Mesodermal cell (in vitro differentiated cells): ENCODE results near the gene PTDSS2.

Experiments used
- H3K27ac ChIP-seq: 2 replicates; pipeline ENCODE4 v1.7.0; 2013; ENCODE audit warnings: mild to moderate bottlenecking, low read depth, low read length, moderate library complexity; ENCODE audit not compliant: severe bottlenecking
- H3K36me3 ChIP-seq: 2 replicates; pipeline ENCODE4 v1.7.1; 2013; ENCODE audit warnings: mild to moderate bottlenecking, low read length, moderate library complexity; ENCODE audit not compliant: control insufficient read depth, insufficient read depth
- H3K4me1 ChIP-seq: one replicate; pipeline ENCODE4 v1.7.1; 2013; ENCODE audit warnings: mild to moderate bottlenecking, low read length; ENCODE audit not compliant: insufficient read depth, control insufficient read depth, poor library complexity, severe bottlenecking
- H3K4me3 ChIP-seq: 2 replicates; pipeline ENCODE4 v1.7.0; 2013; ENCODE audit warnings: low read length, control low read depth, mild to moderate bottlenecking; ENCODE audit not compliant: insufficient read depth, poor library complexity, severe bottlenecking; ENCODE audit errors: extremely low read depth
- H3K9me3 ChIP-seq: 2 replicates; pipeline ENCODE4 v1.7.1; 2013; ENCODE audit warnings: mild to moderate bottlenecking, low read length, moderate library complexity; ENCODE audit not compliant: control insufficient read depth
- WGBS, 2 experiments: methylation state at CpG; one replicate each; pipeline ENCODE4 v1.1.5; 2013; ENCODE audit warnings: missing lambda C conversion rate in 2 of 2; ENCODE audit not compliant: insufficient coverage in 2 of 2; 5-methylcytosine and 5-hydroxymethylcytosine counted together

PTDSS2 gene

DNA sequence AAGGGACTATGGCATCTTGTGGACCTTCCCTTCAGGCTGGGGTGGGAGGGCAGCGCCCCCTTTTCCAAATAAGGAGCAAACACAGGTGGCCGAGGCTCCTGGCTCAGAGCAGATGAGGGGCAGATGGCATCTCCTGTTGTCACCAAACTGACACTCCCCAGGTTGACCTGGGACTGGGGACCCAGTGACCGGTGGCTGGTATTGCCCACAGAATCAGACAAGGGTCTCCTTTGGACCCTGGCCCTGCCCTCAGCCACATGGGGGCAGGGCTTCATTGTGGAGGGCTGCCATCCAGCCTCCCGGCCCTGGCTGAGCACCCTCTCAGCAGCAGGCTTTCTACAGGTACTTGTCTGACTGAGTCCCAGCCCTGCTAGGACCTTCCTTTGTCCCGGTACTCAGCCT lies 34.4 kb upstream of the PTDSS2 start:
- WGBS, 2 experiments, result 84 to 85% methylated on average over 5 of the region's 5 CpGs
- H3K27ac ChIP-seq, result no peak overlapping the region
- H3K36me3 ChIP-seq, result no peaks in the 10 kb centered on the region

DNA sequence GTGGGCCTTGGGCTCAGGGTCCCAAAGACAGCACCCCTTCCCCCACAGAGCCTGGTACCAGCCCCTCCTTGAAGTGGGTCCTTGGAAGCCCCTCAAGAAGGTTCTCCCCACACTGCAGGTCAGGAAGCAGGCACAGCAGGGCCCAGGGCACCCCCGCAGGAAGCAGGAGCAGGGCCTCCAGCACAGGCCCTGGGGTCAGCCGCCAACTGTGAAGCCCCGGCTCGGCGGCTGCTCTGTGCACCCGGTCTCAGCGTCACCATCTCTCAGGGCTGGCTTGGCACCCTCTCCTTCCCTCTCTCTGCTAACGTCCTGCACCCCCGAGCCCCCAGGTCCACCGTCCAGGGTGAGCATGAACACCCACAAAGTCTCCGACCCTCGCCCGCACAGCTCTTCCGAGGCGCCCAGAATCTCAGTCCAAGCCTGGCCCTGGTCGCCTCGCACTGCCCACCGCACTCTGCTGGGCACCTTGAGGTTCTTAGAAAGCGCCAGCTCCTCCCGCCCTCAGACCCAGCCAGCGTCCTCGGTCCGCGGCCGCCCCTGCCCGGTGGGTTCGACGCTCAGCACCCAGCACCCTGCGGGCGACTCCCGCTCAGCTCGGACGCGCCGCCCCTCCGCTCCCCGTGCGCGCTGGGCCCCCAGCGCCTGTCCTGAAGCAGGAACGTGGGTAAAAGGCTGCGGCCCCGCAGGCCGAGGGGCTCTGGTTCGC lies 33.9 kb upstream of the PTDSS2 start:
- H3K36me3 ChIP-seq, result no peaks in the 10 kb centered on the region
- H3K9me3 ChIP-seq, result no peaks in the 10 kb centered on the region
- no peak overlapping the region for H3K27ac ChIP-seq
- peaks cover 9% of the 10 kb centered on the region for H3K4me1 ChIP-seq
- 26 to 34% methylated on average over 40 to 45 of the region's 45 CpGs for WGBS, 2 experiments
- peak overlapping the region; percentile 40 for H3K4me3 ChIP-seq

More for the DNA sequence above, 34.4 kb upstream of the PTDSS2 start:
- Histone ChIP-seq H3K4me1 (peaks cover 9% of the 10 kb centered on the region), H3K9me3 (no peaks in the 10 kb centered on the region), H3K4me3 (no peak overlapping the region)

DNA sequence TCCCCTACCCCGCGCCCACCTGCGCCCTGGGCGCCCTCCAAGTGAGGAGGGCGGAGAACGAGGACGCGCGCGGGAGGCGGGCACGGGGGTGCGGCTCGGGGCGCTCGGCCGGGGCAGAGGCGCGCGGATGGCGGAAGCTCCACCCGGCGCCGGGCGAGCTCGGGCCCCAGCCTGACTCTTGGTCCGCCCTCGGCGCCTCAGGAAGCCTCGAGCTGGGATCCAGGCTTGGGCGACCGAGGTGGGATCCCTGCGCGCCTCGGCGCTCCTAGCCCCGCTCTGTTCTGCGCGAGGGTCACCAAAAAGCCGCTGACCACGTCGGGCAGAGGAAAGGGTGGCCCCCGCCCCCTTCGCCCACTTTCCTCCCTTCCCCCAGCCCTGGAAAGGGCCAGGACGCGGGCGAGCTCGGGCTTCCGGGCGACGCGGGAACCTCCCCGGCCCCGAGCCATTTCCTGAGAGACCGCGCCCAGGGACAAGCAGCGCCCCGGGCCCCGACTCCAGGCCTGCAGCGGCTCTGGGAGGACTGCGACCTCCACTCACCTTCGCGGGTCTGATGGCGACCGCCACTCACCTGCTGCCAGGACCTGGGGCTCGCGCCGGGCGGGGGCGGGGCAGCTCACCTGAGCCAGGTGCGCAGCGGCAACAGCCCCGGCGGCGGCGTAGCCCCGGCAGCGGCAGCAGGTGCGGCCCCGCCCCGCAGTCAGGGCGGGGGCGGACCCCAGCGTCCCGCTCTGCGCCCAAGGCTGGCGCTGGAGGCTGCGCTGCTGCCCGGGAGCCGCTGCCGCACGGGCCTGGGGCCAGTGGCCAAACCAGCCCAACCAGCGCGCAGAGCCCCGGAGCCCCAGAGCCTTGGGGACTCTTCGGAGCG lies 33.1 kb upstream of the PTDSS2 start:
- no peak overlapping the region for H3K27ac ChIP-seq
- H3K9me3 ChIP-seq, result no peaks in the 10 kb centered on the region
- WGBS, 2 experiments, result 1 to 2% methylated on average over 87 to 91 of the region's 97 CpGs
- H3K4me3 ChIP-seq, result peak overlapping the region; percentile 40
- no peaks in the 10 kb centered on the region for H3K36me3 ChIP-seq
- peaks cover 10% of the 10 kb centered on the region for H3K4me1 ChIP-seq

DNA sequence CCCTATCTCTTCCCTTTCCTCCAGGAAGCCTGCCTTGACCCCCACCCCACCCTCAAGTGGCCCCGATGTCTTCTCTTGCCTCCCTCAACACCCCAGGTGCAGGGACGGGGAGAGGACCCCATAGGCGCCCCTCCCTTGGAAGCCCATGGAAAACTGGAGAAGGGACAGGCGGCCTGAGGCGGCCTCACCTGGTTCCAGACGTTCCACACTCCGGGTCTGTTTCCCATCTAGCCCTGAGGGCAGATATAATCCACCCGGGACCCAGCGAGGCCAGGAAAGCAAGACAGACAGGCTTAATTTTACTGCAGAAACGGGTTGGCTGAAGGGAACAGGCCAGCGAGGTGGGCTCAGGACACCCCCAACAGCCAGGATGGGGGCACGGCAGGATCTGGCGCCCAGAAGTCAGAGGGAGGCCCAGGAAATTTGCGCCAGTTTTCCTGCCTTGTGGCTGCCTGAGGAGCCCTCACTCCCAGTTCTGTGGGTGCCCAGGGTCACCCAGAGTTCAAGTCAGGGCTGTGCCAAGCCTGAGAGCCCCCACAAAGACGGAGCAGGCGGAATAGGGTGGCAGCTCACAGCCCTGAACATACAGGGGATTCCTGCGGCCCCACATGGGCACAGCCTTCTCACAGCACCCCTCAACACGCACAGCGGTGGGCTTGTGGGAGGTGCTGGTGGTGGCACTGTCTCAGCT lies 32.3 kb upstream of the PTDSS2 start:
- H3K9me3 ChIP-seq, result no peaks in the 10 kb centered on the region
- H3K4me3 ChIP-seq, result no peak overlapping the region
- H3K27ac ChIP-seq, result no peak overlapping the region
- 72 to 77% methylated on average over 13 to 19 of the region's 19 CpGs for WGBS, 2 experiments
- peaks cover 13% of the 10 kb centered on the region for H3K4me1 ChIP-seq
- no peaks in the 10 kb centered on the region for H3K36me3 ChIP-seq

DNA sequence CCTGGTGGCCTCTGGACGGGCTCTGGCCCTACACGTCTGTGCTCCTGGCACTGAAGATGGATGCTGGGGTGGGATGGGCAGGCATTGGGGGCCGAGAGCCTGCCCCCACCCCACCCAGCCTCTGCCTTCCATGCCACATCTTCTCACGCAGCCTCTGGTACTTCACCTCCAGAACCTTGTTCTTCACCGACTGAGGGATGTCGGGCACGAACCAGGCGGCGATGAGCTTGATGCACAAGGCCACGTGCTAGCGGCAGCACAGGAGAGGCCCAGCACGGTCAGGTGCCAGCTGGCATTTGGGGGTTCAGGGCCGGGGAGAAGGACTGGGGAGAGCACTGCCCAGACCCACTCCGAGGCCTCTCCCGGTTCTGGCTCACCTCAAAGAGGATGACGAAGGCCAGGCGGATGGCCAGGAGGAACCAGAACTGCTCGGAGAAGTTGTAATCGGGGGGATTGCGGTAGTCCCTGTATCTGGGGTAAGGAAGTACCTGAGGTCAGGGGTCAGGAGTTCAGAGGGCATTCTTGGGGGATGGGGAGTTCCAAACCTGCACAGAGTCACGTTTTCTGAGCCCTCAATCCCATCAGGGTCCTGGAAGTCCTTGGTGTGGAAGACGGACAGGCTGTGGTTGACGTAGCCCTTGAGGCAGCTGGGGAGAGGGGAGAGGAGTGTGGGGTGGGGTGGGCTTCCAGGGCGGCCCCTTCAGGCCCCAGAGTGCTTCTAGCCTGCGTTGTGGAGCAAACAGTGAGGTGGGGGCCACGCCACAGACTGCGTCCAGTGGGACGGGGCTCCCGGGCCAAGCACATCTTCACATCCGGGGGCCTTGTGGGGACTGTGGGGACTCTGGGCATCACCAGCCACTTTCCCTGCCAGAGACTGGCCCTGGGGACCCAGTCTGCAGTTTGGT lies 31.5 kb upstream of the PTDSS2 start:
- Histone ChIP-seq H3K27ac (no peak overlapping the region), H3K4me1 (peaks cover 13% of the 10 kb centered on the region), H3K4me3 (no peak overlapping the region), H3K9me3 (no peaks in the 10 kb centered on the region), H3K36me3 (no peaks in the 10 kb centered on the region)
- 88 to 96% methylated on average over 24 to 28 of the region's 30 CpGs for whole genome bisulfite sequencing, 2 experiments

DNA sequence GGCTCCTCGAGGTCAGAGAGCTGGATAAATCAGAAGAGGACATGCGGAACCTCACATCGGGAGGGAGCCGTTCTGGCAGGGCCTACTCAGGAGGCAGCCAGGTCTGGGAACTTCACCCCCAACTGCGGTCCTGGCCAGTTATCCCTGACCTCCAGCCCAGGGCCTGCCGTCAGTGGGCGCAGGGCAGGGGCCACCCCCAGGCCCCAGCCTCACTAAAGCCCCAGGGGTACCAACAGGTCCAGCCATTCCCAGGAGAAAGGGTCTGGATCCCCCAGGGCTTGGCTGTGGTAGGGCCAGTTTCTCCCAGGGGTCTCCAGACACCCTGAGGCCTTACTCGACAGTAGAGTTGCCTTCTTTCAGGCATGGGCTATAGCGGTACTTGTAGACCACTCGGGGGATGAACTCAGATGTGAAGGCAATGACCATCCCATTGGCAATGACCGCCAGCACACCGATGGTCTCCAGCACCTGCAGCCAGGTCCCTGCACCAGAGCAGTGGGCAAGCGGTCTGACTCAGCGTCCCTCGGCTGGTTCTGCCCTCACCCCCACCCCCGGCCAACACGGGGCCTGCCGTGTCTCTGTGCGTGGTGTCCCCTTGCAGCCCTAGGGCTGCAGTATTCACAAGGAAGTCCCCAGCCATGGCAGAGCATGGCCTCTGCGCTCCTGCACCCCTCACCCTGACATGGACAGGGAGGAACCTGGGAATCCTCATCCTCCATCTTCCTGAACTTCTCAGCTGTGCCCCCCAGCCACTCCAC lies 30.7 kb upstream of the PTDSS2 start:
- 81 to 89% methylated on average over 15 to 20 of the region's 20 CpGs for WGBS, 2 experiments
- no peak overlapping the region for H3K27ac ChIP-seq
- no peaks in the 10 kb centered on the region for H3K9me3 ChIP-seq
- no peak overlapping the region for H3K4me3 ChIP-seq
- peaks cover 13% of the 10 kb centered on the region for H3K4me1 ChIP-seq
- no peaks in the 10 kb centered on the region for H3K36me3 ChIP-seq

DNA sequence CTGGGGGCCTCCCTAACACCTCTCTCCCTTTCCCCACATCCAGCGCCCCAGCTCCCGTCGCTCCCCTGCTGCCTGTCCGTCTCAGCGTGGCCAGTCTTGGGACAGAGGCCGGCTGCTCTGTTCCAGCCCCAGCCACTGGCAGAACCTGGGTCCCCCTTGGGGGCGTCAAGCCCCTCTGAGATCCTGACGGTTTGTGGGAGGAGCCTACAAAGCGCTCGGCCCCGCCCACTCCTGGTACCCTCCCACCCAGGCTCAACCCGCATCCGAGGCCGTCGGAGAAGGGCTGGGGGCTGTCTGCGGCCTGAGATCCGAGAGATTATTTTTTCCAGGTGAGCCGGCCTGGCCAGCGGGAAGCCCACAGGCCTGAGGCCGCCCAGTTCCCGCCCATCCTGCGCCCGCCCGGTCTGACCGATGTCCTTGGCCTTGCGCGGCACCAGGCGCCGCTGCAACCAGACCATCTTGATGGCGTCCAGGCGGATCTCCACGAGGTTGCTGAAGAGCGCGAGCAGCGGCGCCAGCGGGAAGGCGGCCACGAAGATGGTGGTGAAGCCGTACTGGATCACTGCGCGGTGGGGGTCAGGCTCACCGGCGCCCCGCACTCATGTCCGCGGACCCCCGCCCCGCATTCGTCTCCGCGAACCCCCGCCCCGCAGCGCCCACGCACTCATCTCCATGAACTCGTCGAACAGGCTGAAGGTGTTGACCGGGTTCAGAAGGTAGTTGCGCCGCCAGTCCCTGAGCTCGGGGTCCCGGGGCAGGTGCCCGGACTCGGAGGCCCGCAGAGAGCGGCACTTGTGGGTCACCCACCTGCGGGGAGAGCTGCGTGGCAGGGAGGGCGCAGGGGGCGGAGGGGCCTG lies 29.8 kb upstream of the PTDSS2 start:
- H3K4me1 ChIP-seq, result peaks cover 11% of the 10 kb centered on the region
- H3K36me3 ChIP-seq, result no peaks in the 10 kb centered on the region
- no peak overlapping the region for H3K27ac ChIP-seq
- H3K9me3 ChIP-seq, result no peaks in the 10 kb centered on the region
- WGBS, 2 experiments, result 90 to 95% methylated on average over 50 to 71 of the region's 71 CpGs
- no peak overlapping the region for H3K4me3 ChIP-seq

DNA sequence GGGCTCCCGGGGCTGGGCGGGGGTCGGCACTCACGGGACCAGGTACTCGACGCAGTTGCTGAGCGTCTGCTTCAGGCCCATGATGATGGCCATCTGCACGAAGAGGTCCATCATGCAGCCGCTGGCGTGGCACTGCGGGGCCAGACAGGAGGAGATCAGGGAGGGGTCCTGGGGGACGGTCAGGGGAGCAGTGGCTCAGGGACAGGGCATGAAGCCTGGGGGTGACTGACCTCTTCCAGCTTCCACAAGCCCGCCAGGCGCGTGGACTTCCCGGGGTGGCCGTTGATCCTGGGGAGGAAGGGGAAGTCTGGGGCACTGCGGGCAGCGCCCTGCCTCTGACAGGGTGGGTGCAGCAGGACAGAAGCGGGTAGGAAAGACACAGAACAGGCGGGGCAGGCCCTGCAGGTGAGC lies 29.2 kb upstream of the PTDSS2 start:
- peaks cover 6% of the 10 kb centered on the region for H3K4me1 ChIP-seq
- H3K4me3 ChIP-seq, result no peak overlapping the region
- H3K27ac ChIP-seq, result no peak overlapping the region
- no peaks in the 10 kb centered on the region for H3K9me3 ChIP-seq
- 97% methylated on average over 17 to 18 of the region's 21 CpGs for WGBS, 2 experiments
- no peaks in the 10 kb centered on the region for H3K36me3 ChIP-seq

DNA sequence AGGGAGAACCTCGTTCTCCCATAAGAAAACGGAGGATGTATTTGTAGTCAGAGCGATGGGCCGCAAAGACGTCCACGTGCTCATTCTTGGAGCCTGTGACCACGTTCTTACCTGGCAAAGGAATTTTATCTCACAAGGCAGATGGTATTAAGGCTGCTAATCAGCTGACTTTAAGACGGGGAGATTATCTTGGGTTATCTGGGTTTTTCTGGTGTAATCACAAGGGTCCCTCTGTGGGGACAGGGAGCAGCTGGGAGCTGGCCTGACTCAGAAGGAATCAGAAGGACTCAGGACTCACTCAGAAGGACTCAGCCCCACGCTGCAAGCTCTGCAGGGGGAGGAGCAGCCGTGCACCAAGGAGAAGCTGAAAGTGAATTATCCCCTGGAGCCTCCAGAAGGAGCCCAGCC lies 27.8 kb upstream of the PTDSS2 start:
- Histone ChIP-seq H3K4me3 (no peak overlapping the region), H3K9me3 (no peaks in the 10 kb centered on the region), H3K27ac (no peak overlapping the region), H3K36me3 (no peaks in the 10 kb centered on the region), H3K4me1 (peaks cover 4% of the 10 kb centered on the region)
- WGBS, 2 experiments, result 77 to 81% methylated on average over 10 of the region's 10 CpGs
